ENCODE data around the gene OR2T4.

Gene OR2T4, protein sequence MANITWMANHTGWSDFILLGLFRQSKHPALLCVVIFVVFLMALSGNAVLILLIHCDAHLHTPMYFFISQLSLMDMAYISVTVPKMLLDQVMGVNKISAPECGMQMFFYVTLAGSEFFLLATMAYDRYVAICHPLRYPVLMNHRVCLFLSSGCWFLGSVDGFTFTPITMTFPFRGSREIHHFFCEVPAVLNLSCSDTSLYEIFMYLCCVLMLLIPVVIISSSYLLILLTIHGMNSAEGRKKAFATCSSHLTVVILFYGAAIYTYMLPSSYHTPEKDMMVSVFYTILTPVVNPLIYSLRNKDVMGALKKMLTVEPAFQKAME

DNA sequence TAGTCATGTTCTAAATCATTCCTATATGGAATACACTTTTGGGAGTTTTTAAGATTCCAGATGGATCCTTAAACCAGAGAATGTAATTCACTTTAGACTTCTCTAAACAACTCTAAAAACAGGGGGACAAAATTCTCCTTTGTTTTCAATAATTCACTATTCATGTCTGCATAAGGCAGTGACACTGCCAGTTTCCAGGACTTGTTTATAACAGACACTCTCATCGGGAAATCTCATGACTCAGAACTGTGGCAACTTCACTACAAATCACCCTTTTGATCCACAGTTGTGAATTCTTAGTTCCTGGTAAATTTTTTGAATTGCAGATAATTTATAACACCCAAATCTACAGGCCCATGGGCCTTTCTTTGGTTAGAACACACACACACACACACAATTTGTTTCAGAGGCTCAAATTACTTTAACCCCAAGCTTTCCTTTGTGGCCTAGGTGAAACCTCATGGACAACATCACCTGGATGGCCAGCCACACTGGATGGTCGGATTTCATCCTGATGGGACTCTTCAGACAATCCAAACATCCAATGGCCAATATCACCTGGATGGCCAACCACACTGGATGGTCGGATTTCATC is at the start of gene OR2T4:
Gene OR2T4, plus strand, starts transcription at position 545 of the 595 bp plus-strand sequence. Its CDS starts 0 bp downstream, at position 545.
- no peak for DNase-seq

DNA sequence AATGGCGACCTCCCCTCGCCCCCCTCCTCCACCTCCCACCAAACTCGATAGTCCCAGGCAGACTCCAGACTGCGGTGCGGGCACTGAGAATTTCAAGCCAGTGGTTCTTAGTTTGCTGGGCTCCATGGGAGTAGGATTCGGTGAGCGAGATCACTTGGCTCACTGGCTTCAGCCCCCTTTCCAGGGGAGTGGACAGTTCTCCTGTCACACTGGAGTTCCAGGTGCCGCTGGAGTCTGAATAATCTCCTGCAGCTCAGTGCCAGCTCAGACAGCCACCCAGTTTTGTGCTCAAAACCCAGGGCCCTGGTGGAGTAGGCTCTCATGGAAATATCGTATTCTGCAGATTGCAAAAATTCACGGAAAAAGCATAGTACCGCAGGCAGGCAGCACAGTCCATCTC is 44.7 kb upstream of the OR2T4 start:
- DNase-seq, result no peak

DNA sequence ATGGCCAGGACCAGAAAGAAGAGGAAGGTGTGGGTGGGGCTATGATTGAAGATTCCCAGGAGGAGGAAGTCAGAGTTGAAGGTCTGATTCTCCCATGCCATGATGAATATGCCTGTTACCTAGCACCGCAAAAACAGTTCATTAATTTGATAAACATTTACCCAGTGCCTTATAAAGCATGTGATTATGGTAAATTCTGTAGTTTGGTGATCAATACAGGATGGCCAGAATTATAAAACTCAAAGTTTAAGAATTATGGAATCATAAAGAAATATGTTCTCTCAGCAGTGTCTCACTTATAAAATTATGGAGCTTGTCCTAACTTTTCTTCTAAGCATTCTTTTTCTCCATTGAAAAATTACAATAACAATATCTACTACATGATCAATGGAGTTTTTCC is 37.0 kb upstream of the OR2T4 start, which contains the start of gene OR2M7:
Gene OR2M7, minus strand, starts transcription at position 101 of the 400 bp plus-strand sequence. Its CDS starts 0 bp downstream, at position 101.
- no peak for DNase-seq

DNA sequence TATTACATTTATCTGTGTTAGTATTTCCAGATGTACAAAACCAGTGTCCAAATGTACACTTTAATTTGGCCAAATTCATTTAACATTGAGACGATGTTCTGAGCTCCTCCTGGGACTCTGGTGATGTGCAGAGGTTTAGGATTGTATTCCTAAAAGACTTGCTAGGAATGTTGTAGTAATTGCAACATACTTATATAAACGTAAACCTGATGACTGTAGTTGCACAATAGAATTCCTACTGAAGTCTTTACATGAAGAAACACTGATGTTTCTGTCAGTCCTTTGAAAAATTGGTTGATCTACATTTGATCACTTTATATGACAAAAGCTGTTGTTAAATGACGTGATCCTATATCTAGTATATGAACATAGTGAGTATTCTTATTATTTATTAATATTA is 18.0 kb upstream of the OR2T4 start:
- no peak for DNase-seq

DNA sequence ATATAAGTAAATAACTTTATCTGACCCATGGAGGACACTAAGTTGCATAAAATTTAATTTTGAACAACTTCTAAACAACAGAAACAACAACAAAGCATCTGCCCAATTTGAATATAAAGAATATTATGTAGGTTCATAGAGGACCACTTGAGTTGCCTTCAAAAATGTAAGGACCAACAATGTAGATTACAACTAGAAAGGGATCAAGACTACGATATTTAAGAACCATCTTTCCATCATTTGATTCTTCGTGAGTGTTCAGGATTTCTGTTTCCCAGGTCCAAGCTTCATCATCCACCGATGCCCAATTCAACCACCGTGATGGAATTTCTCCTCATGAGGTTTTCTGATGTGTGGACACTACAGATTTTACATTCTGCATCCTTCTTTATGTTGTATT is 13.0 kb upstream of the OR2T4 start, which contains the start of gene OR14C36:
Gene OR14C36, plus strand, starts transcription at position 301 of the 400 bp plus-strand sequence. Its CDS starts 0 bp downstream, at position 301.
- no peak for DNase-seq

DNA sequence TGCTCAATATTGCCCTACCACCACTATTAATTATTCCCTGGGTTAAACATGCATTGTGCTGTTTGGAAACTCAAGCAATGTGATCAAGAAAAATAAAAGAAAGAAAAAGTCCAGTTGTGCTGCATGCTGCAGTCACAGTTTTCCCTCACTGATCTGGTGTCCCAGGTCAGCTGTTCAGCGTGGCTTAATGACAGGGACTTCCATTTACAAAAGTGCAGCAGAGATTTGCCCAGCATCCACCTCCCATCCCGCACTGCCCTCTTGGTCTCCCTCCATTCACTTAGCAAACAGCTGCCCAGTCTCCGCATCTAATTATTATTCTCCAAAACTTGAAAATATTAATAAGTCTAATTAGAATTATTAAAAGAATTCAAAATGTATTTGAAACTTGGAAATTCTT is 2.0 kb upstream of the OR2T4 start:
- DNase-seq, result no peak

DNA sequence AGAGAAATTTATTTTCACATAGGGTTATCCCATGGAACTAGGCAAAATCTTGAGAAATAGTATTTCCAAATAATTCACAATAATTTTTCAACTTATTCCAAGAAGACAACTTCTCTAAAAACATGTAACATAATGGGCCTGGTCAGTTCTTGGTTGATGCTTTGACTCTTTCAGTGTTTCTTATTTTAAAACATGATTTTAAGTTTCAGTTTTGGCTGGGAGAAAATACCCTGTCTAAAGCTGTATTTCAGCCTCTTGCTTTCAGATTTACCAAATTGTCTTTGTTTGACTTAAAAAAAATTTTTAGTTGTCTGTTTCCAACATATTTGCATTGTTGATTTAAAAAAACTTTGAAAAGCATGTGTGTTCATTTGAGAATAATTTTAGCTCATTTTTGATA is 5.1 kb downstream of the OR2T4 start:
- no peak for DNase-seq

DNA sequence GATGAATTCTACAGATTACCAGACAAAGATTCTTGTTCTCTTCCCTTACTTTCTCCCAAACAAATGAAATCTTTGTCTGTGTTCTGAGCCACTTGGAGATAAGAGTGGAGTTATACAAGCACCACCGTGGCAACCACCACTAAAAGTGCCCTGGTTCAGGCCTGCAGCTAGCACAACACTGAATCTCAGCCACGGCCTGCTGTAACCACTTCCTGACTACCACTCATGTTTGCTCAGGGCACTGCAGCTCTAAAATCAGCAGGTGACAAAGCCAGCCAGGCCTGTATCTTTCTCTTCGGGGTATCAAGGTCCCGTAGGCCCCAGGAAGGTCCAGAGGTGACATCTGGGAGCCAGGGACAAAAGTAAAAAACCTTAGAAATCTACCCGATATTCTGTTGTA is 10.9 kb downstream of the OR2T4 start:
- DNase-seq, result no peak

DNA sequence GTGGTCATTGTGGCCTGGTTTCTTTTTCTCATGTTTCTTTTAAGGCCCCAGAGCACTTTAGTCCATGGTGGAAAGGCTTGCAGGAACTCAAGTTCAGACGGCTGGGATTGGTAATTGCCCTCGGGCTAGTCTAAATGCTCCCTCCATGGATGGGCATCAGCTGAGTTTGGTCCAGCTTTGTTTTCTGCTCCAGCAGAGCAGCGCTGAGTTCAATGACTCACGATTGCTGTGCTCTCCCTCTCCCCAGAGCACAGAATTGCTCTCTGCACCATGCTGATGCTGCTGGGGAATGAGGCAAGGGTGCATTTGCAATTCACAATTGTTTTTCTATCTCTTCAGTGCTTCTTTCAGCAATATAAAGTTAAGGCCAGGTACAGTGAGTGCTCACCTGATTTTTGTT is 12.3 kb downstream of the OR2T4 start:
- DNase-seq, result no peak

DNA sequence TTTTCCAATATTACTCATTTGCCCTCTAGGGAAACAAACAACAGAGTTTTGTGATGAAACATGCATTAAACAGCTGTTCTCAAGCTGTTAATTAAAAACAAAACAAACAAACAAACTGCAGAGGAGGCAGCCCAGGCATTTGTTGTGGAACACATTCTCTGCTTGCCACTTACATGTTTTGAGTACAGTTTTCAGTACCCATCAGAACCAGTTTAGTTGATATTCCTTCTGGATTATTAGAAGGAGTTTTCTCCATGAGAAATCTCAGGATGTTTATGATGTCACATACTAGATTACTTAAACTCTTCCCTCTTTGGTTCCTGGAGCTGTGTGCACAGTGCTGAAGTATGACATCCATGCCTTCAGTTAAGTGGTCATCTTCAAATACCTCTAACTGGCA is 14.0 kb downstream of the OR2T4 start, which contains the start of gene OR2T6:
Gene OR2T6, plus strand, starts transcription at position 301 of the 400 bp plus-strand sequence. CDS start 11,863 bp downstream, outside the sequence.
- DNase-seq, result no peak

DNA sequence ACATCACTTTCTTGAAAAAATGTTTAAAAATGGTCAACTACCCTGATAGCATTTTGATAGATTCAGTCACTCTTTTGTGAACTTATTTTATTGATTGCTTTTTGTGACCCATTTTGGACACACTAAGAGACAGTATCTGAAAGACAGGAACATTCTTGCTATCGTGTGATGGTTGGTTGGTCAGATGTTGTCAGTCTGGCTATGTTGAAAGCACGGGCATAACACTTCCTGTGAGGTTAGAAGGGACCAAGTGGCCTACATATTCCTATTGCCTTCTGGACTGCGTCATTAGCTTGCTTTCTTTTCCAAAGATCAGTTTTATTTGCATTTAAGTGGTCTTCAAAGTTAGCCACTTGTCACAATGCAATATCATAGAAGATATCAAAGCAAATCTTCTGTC is 15.5 kb downstream of the OR2T4 start:
- DNase-seq, result no peak

DNA sequence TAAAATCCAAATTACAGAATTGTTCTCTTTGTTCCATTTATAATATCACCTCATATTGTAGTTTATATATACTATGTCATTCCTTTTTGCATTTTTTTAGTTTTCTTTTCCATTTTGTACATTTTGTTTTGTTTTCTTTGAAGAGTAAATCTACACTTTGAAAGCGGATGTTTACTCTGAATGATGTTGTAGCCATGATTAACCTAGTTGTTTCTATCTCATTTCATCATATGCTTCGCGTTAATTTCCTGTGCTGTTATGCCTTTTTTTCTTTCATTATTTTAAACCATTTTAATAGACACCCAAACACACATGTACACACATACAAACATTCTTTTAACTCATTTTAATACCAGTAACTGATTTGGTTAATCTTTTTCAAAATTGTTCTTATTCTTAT is 19.4 kb downstream of the OR2T4 start:
- no peak for DNase-seq

DNA sequence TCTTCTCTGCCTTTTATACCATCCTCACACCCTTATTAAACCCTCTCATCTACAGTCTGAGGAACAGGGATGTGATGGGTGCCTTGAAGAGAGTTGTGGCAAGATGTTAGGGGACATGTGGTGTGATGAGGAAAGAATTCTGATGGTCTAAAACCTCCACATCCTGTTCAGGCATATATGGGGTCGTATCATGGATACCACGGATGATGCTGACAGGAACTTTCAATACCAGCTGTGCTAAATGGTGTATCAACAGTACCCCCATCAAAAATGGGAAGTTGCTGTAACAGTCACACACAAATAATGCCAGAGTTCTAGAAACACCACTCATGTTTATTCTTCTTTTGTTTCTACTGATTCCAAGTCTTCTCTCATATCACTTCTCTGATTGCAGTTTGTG is 27.0 kb downstream of the OR2T4 start:
- DNase-seq, result no peak

DNA sequence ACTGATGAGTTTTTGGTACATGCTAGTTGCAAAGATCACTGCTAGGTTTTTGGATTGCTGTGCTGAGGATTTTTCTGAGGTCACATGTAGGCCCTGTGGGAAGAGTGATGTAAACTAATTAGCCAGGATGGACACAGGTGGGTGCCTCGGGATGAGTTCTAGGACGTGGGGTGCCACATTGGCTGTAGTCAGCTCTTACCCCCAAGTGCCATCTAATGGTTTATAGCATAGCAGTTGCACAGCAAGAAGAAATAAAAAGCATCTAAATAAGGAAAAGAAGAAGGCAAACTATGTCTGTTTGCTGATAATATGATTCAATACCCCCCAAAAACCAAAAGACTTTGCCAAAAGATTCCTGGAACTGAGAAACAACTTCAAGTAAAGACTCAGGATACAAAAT is 31.6 kb downstream of the OR2T4 start:
- no peak for DNase-seq

DNA sequence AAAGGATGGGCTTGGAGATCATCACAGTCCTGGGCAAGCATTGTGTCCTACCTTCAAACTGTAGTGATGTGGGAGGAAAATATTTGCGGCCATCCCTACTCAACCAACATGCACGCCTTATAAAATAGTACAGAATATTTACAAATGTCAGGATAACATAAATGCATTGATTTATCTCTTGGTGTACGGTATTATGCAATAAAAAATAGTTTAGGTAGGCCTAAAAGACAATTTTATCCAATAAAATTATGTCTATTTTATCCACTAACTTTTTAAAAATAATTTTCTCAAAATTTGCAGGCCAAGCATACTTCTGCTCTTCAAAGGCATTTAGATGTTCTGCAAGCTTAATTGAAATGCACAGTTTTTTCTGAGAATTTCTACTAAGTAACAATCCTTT is 41.3 kb downstream of the OR2T4 start, which contains the start of gene OR2T1:
Gene OR2T1, plus strand, starts transcription at position 301 of the 400 bp plus-strand sequence. CDS start 3,100 bp downstream, outside the sequence.
- no peak for DNase-seq

DNA sequence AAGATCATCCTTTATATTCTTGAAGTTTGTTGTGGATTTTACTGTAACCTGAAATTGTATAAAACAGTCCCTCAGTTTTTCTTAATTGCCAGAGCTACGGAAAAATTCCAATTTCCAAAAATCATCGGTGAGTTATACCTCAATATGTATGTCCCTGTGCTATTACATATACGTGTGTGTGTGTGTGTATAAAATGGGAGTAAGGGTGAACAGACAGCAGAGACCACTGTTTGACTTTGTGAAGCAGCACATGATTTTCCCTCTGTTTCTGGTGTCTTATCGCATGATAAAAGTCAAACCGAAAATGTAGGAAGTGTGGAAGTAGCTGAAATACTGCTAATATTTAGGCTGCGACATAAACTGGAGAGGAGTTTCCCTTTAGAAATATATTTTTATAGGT is 42.6 kb downstream of the OR2T4 start:
- no peak for DNase-seq

DNA sequence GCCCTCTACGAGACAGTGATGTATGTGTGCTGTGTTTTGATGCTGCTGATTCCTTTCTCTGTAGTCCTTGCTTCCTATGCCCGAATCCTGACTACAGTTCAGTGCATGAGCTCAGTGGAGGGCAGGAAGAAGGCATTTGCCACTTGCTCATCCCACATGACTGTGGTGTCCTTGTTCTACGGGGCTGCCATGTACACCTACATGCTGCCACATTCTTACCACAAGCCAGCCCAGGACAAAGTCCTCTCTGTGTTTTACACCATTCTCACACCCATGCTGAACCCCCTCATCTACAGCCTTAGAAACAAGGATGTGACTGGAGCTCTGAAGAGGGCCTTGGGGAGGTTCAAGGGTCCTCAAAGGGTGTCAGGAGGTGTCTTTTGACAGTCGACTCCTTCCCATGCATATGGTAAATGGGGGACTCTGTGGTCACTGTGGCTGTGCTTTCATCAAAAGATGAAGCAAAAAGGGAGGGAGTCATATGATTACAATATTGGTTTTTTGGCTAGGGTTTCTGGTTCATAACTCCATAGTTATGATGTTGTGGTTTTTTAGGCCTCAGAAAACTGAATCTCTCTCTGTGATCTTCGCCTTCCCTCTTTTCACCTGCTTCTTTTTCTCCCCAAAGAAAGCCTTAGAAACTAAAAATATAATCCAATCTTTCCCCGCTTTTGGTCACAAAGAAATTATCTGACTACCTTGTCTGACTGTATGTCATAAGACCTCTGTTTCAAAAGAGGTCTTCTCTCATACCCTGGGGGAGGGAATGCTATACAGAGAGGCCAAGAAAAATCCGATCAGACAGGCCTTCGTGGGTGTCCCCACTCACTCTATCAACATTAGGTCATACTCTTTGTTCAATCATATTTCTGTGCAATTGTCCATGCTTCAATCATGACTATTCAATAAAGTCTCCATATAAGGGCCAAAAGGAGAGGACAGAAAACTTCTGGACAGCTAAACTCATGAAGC is 45.5 kb downstream of the OR2T4 start:
- no peak for DNase-seq

Data from right hindlimb (tissue), 1 donor.